Colonic mucosa (tissue), 4 donors: Measurements from ENCODE around the gene LRRC32. TPM values are rescaled to one million over a fixed set of nuclear protein-coding genes. Genes with fewer than 3 reads are reported as not detected.

ENCODE experiments used
- DNase-seq: peaks from one replicate; pipeline ENCODE4 v3.0.0-alpha.2; 2020
- H3K27ac ChIP-seq: fragments of 200-600 bp; one replicate; pipeline ENCODE4 v1.8.0; 2021
- H3K27me3 ChIP-seq: fragments of 200-600 bp; one replicate; pipeline ENCODE4 v1.8.0; 2021
- H3K36me3 ChIP-seq: fragments of 200-600 bp; one replicate; pipeline ENCODE4 v1.8.0; 2021
- H3K4me1 ChIP-seq: fragments of 200-600 bp; one replicate; pipeline ENCODE4 v1.8.0; 2021; ENCODE audit warnings: mild to moderate bottlenecking
- H3K4me3 ChIP-seq: fragments of 200-600 bp; one replicate; pipeline ENCODE4 v1.8.0; 2021
- H3K9ac ChIP-seq, 2 donors: one replicate each; pipeline ENCODE4 v1.7.0; 2013; ENCODE audit warnings: control low read depth in 2 of 2, low read depth in 2 of 2, low read length in 2 of 2
- H3K9me3 ChIP-seq: fragments of 200-600 bp; one replicate; pipeline ENCODE4 v1.8.0; 2021
- intact Hi-C: fragments of 100-400 bp; cut with DNase I; formaldehyde crosslinking; loops from one replicate; pipeline ENCODE4 v1.14.1; 2022
- total RNA-seq, 2 donors: library from RNA; stranded (reverse); fragmentation: NEBNext Ultra II Directional in 1 of 2; extraction: Animal tissue kit (Norgen Biotek cat#: 25700) in 1 of 2; gene quantifications; one replicate each; pipeline ENCODE4 v1.2.1, GENCODE V29; 2021
- TF ChIP-seq, protein P1 (sequence below): fragments of 200-600 bp; IDR thresholded peaks from one replicate; pipeline ENCODE4 v1.8.0; 2022; ENCODE audit warnings: antibody characterized with exemption, mild to moderate bottlenecking
- donor health status: healthy.
- donor health status: DM: no; HTN: no; CAD: no.
- donor health status: DM: no; HTN: no; CAD: no.

Gene LRRC32
- total RNA-seq, 2 donors from 2014 or later: 5.9 to 26.8 TPM

- TF ChIP-seq, protein P1, sequence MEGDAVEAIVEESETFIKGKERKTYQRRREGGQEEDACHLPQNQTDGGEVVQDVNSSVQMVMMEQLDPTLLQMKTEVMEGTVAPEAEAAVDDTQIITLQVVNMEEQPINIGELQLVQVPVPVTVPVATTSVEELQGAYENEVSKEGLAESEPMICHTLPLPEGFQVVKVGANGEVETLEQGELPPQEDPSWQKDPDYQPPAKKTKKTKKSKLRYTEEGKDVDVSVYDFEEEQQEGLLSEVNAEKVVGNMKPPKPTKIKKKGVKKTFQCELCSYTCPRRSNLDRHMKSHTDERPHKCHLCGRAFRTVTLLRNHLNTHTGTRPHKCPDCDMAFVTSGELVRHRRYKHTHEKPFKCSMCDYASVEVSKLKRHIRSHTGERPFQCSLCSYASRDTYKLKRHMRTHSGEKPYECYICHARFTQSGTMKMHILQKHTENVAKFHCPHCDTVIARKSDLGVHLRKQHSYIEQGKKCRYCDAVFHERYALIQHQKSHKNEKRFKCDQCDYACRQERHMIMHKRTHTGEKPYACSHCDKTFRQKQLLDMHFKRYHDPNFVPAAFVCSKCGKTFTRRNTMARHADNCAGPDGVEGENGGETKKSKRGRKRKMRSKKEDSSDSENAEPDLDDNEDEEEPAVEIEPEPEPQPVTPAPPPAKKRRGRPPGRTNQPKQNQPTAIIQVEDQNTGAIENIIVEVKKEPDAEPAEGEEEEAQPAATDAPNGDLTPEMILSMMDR: no peak
- peaks cover 8% of the 10 kb centered on the region for H3K27me3 ChIP-seq
- no peaks in the 10 kb centered on the region for H3K4me1 ChIP-seq
- no peaks in the 10 kb centered on the region for H3K36me3 ChIP-seq
- no peak for DNase-seq
- H3K9ac ChIP-seq: peak overlapping the region in 1 of 2 donors; percentile 51
- H3K9me3 ChIP-seq: no peaks in the 10 kb centered on the region
- H3K27ac ChIP-seq: no peak overlapping the region
- intact Hi-C loops: no loop called here
- H3K4me3 ChIP-seq: peak overlapping the region; percentile 18
Measured at GRCh38 chr11:76668362-76669155, 2.0 kb downstream of the LRRC32 start.

DNA sequence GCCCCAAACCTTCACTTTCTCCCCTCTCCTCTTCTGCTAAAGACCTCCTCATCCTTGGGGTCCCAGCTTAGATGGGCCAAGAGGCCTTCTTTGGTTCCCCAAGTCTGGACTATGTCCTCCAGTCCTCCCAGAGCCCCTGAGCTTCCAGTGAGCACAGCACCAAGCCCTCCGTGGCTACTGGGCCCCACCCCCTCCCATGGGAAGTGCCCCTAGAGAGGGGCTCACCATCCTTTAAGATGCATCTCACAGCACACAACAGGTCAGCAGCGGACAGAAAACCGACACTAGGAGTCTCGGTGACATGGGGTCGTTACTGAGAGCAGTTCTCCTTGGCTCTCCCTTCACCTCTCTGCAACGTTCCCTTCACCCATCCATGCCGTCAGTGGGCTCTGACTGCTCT is 2.7 kb downstream of the LRRC32 start:
- no peaks in the 10 kb centered on the region for H3K9me3 ChIP-seq
- no peaks in the 10 kb centered on the region for H3K36me3 ChIP-seq
- TF ChIP-seq, protein P1: no peak
- DNase-seq: no peak
- H3K27ac ChIP-seq: no peak overlapping the region
- peak overlapping the region; percentile 51 to 53 for H3K9ac ChIP-seq
- H3K27me3 ChIP-seq: peaks cover 8% of the 10 kb centered on the region
- intact Hi-C loops: no loop called here
- peak overlapping the region; percentile 1 for H3K4me3 ChIP-seq
- no peaks in the 10 kb centered on the region for H3K4me1 ChIP-seq

DNA sequence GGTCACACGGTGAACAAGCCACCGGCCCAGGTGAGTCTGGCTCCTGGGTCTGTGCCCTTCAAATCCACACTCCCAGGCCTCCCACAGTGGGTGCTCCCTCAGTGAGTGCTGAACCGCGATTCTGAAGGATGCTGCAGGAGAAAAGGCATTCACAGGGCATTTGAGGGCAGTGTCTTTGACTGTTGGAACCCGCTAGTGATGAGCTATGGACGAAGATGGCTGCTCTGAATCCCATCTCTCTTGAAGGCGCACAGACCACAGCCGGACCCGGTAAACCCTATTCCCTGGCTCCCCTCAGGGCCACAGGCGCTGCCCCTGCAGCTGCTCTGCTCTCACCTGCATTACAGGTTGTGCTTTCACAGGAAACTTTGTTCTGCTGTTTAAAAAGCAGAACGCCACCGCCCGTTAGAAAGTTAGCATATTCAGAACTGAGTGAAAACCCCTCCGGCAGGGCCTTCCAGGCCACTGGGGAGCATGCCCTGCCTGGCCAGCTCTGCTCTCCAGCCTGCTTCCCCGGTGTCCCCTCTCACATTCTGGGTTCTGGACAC is 3.2 kb downstream of the LRRC32 start:
- H3K9ac ChIP-seq: peak overlapping the region; percentile 51 to 53
- no peak for DNase-seq
- H3K4me1 ChIP-seq: no peaks in the 10 kb centered on the region
- no peaks in the 10 kb centered on the region for H3K9me3 ChIP-seq
- peak overlapping the region; percentile 1 for H3K4me3 ChIP-seq
- TF ChIP-seq, protein P1: no peak
- H3K27me3 ChIP-seq: peaks cover 8% of the 10 kb centered on the region
- no peak overlapping the region for H3K27ac ChIP-seq
- H3K36me3 ChIP-seq: no peaks in the 10 kb centered on the region
- intact Hi-C loops: no loop called here

DNA sequence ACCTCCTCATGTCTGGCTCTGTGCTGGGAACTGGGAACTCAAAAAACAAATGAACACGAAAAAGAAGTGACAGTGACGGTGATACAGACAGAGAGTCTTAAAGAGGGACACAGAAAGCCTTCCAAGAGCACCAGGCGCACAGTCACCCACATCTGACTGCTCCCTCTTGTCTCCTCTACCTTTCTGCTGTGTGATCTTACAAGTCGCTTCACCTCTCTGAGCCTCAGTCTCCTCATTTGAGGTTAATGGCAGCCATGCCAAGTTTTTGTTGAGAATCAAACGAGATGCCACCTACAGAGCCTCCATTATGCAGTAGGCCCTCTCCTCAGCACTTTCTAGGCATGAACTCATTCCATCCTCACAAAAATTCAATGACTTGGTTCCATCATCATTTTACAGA is 3.7 kb downstream of the LRRC32 start:
- no peak for DNase-seq
- H3K4me1 ChIP-seq: no peaks in the 10 kb centered on the region
- peaks cover 8% of the 10 kb centered on the region for H3K27me3 ChIP-seq
- H3K9me3 ChIP-seq: no peaks in the 10 kb centered on the region
- intact Hi-C loops: no loop called here
- H3K4me3 ChIP-seq: peak overlapping the region; percentile 1
- peak overlapping the region; percentile 51 to 53 for H3K9ac ChIP-seq
- H3K36me3 ChIP-seq: no peaks in the 10 kb centered on the region
- TF ChIP-seq, protein P1: no peak
- no peak overlapping the region for H3K27ac ChIP-seq

DNA sequence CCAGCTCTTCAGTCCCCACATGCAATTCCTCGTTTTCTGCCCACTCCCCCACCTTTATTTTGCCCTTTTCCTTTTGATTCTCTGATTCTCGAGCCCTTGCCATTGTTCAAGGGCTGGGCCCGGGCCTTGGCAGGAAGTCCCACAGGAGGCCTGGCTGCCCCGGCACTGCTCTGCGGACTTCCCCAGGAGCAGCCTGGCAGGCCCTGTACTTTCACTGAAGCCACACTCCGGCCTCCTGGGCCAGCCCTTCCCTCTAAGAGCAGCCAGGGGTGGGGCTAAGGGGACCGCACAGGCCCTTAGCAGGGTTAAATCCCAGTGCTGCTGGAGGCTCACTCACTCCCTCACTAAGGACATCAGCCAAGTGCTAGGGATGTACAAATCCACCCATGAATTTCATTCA is 4.1 kb downstream of the LRRC32 start:
- Histone ChIP-seq H3K27me3 (peaks cover 8% of the 10 kb centered on the region), H3K9me3 (no peaks in the 10 kb centered on the region), H3K4me1 (no peaks in the 10 kb centered on the region), H3K9ac (peak overlapping the region in 1 of 2 donors; percentile 16), H3K36me3 (no peaks in the 10 kb centered on the region), H3K27ac (no peak overlapping the region), H3K4me3 (no peak overlapping the region)
- no peak for DNase-seq
- TF ChIP-seq, protein P1: no peak
- intact Hi-C loops: no loop called here
